RWPE1 (cell line): ENCODE measurements around the gene EGFL7.
"Not testable (repeated sequence)": the region's sequence is repeated elsewhere in the genome, so short reads cannot be mapped to it uniquely, and the experiment has no call there.

ENCODE experiments used
- CTCF ChIA-PET: fragments of 350-600 bp; sonication (Branson Sonifier 250); formaldehyde crosslinking; extraction: SDS; loops from one replicate; lab custom pipeline; 2021; lab: Yijun Ruan, JAX
- POLR2A ChIA-PET: fragments of 400-600 bp; formaldehyde crosslinking; extraction: SDS; loops from one replicate; lab custom pipeline; 2020; ENCODE audit warnings: antibody characterized with exemption; ENCODE audit not compliant: low non-redundant PET; lab: Yijun Ruan, JAX
- DNase-seq: peaks from one replicate; pipeline ENCODE4 v3.0.0; 2012; ENCODE audit warnings: low spot score
- H3K27ac ChIP-seq: fragments of 450-650 bp; 2 replicates; pipeline ENCODE4 v1.5.1; 2017
- TF ChIP-seq, protein P1 (sequence below): fragments of 450-650 bp; conservative IDR thresholded peaks from 2 replicates; pipeline ENCODE4 v1.5.1; 2017; ENCODE audit warnings: low read depth, mild to moderate bottlenecking

EGFL7 gene

DNA sequence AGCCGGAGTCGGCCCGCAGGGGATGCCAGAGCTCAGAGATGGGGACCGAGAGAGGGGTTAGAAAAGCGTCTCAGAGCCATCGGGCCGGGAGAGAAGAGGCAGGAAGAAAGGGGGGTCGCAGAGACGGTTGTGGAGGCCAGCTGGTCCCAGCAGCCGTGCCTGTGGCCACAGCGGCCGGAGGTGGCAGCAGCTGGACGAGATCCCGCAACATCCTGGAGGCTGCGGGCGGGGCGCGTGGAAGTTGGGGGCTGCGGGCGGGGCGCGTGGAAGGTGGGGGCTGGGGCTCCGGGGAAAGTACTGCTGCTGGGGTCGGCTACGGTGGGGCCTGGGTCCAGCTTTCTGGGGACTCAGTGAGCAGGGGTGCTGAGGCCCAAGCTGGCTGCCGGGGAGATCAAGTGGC is 34.4 kb upstream of the EGFL7 start:
- CTCF ChIA-PET: interaction anchor here (0.8 to 8.3 kb wide), 4 partner anchors 16 to 188 kb away, joined by 4 to 232 read pairs (median 13); no protein-coding TSS in a partner anchor
- POLR2A ChIA-PET: no interaction called here
- peak overlapping the region; percentile 100 for H3K27ac ChIP-seq
- TF ChIP-seq, protein P1, sequence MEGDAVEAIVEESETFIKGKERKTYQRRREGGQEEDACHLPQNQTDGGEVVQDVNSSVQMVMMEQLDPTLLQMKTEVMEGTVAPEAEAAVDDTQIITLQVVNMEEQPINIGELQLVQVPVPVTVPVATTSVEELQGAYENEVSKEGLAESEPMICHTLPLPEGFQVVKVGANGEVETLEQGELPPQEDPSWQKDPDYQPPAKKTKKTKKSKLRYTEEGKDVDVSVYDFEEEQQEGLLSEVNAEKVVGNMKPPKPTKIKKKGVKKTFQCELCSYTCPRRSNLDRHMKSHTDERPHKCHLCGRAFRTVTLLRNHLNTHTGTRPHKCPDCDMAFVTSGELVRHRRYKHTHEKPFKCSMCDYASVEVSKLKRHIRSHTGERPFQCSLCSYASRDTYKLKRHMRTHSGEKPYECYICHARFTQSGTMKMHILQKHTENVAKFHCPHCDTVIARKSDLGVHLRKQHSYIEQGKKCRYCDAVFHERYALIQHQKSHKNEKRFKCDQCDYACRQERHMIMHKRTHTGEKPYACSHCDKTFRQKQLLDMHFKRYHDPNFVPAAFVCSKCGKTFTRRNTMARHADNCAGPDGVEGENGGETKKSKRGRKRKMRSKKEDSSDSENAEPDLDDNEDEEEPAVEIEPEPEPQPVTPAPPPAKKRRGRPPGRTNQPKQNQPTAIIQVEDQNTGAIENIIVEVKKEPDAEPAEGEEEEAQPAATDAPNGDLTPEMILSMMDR: no peak
- no peak for DNase-seq

DNA sequence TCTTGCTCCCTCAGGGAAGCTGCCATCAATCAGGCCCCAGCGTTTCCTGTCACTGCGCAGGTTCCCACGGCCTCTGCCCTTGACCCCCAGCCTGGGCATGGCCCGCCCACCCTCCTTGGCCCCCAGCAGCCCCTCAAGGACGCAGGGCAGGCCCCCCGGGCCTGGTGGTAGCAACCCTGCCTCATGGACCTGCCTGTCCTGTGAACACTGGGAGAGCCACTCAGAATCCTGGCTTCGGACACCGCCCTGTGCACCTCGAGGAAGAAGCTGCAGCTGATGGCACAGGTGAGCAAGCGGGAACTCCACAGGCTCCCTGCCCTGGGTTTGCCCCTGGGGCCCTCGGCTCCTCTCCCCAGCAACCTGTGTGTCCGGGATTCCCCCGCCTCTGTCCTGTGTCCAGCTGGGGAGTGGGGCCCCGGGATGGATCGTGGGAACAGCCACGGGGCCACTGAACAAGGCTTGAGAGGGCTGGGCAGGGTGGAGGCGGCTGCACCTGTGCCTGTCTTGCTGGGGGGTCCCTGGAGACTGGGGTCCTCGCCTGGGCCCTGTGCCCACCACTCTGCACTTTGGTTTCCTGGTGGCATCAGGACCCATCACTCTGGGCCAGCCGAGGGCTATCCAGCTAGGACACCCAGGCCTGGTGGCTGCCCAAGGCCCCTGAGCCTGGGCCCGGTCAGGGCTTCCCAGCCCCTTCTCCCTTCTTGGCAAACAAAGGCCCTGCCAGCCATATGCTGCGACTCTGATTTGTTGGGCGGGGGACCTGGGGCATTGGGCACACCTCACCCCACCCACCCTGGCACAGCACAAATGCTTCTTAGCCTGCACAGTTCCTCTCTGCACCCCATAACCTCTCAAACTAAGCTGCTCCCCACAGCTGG is 33.5 kb upstream of the EGFL7 start:
- ChIA-PET POLR2A (interaction anchor here (0.6 kb wide), 1 partner anchor 144 kb away, joined by 3 read pairs; no protein-coding TSS in a partner anchor), CTCF (interaction anchor here (0.5 to 8.3 kb wide), 8 partner anchors 15 to 165 kb away, joined by 3 to 232 read pairs (median 4); no protein-coding TSS in a partner anchor)
- no peak for DNase-seq
- peak overlapping the region; percentile 100 for H3K27ac ChIP-seq
- TF ChIP-seq, protein P1: no peak

DNA sequence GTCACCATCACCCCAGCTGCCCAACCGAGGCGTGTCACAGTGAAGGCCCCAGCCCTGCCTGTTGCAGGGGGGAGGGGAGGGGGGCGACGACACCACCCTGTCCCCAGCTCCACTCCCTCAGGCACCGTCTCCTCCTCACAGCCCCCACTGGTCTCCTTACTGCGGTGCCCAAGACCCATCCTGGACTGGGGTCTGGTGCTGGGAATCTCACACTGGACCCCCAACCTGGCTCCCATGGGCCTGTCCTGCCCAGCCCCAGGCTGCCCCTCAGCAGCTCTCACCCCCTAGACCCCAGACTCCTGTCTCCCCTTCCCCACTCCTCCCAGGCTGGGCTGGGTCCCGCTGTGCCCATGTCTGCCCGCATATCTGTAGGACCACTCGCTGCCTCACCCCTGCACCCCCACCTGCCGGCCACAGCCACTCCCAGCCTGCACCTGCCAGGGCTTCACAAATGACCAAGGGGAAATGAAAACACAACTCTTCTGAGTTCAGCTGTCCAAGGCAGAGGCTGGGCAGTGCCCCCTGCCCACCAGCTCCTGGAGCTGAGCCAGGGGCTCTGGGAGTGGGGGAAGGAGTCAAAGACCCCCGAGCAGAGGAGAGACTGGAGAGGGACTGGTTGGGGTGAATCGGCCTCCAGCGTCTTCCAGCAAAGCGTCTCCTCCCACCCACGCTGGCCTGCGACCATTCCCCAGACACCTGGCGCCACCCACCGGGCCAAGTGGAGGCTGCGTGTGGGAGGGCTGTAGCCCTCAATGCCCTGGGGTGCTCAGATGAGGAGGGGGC is 32.6 kb upstream of the EGFL7 start:
- ChIA-PET POLR2A (no interaction called here), CTCF (interaction anchor here (0.6 to 8.3 kb wide), 7 partner anchors 15 to 306 kb away, joined by 3 to 232 read pairs (median 4); no protein-coding TSS in a partner anchor)
- H3K27ac ChIP-seq: peak overlapping the region; percentile 100
- no peak for DNase-seq
- TF ChIP-seq, protein P1: peak; percentile 77

DNA sequence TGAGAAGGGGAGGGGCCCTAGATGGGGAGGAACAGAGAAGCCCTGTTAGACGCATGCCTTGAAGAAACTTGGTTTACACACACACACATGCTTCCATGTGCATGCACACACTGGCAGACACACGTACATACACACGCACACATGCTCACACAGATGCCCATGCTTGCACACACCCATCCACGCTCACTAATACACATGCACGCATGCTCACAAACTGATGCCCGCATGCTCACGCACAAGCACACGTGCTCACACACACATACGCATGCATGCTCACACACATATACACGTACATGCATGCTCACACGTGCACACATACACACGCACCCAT is 32.1 kb upstream of the EGFL7 start:
- ChIA-PET POLR2A (no interaction called here), CTCF (interaction anchor here (8.3 kb wide), 1 partner anchor 143 kb away, joined by 232 read pairs; no protein-coding TSS in a partner anchor)
- TF ChIP-seq, protein P1: no peak
- no peak for DNase-seq
- peak overlapping the region; percentile 100 for H3K27ac ChIP-seq

DNA sequence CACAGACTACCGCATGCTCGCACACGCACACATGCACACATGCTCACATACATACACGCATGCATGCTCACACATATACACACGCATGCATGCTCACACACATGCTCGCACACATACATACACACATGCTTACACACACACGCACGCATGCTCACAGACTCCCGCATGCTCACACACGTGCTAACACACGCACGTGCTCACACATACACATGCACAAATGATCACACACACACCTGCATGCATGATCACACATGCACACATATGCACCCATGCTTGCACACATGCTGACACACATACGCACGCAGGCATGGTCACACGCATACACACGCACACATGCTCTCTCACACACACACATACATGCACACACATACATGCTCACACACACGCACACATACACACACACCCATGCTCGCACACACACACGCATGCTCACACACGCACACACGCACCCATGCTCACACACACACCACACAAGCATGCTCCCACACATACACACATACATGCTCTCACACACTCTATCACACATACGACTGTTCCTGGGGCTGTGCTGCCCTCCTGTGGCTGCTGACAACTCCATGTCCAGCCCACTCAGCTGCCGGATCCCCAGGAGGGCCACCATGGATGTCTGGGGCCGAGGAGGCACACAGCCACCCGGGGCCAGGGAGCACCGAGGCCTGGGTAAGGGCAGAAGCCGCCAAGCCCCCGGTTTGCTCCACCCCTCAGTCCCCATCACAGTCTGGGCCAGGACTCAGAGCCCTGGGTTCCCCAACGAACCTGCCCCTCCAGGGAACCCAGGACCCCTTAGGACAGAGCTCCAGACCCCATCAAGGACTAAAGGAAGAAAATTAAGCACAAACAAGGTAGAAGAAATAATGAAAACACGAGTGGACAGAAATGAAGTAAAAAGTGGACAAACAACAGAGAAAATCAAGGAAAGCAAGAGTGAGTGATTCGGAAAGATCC is 31.4 kb upstream of the EGFL7 start:
- TF ChIP-seq, protein P1: peak; percentile 99
- DNase-seq: peak; percentile 74
- peak overlapping the region; percentile 100 for H3K27ac ChIP-seq
- ChIA-PET CTCF (interaction anchor here (0.5 to 1.4 kb wide), 14 partner anchors 9 to 955 kb away, joined by 3 to 73 read pairs (median 3); no protein-coding TSS in a partner anchor), POLR2A (interaction anchor here (0.8 kb wide), 1 partner anchor 147 kb away, joined by 4 read pairs; no protein-coding TSS in a partner anchor)

DNA sequence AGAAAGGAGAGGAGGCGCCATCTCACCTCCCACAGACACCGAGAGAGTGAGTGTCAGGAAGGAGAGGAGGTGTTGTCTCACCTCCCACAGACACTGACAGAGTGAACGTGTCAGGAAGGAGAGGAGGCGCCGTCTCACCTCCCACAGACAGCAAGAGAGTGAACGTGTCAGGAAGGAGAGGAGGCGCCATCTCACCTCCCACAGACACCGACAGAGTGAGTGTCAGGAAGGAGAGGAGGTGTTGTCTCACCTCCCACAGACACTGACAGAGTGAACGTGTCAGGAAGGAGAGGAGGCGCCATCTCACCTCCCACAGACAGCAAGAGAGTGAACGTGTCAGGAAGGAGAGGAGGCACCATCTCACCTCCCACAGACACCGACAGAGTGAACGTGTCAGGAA is 30.6 kb upstream of the EGFL7 start:
- not testable (repeated sequence) for H3K27ac ChIP-seq, DNase-seq
- ChIA-PET CTCF (interaction anchor here (0.5 to 1.4 kb wide), 13 partner anchors 8 to 954 kb away, joined by 3 to 73 read pairs (median 3); no protein-coding TSS in a partner anchor), POLR2A (interaction anchor here (0.8 kb wide), 1 partner anchor 148 kb away, joined by 4 read pairs; no protein-coding TSS in a partner anchor)

DNA sequence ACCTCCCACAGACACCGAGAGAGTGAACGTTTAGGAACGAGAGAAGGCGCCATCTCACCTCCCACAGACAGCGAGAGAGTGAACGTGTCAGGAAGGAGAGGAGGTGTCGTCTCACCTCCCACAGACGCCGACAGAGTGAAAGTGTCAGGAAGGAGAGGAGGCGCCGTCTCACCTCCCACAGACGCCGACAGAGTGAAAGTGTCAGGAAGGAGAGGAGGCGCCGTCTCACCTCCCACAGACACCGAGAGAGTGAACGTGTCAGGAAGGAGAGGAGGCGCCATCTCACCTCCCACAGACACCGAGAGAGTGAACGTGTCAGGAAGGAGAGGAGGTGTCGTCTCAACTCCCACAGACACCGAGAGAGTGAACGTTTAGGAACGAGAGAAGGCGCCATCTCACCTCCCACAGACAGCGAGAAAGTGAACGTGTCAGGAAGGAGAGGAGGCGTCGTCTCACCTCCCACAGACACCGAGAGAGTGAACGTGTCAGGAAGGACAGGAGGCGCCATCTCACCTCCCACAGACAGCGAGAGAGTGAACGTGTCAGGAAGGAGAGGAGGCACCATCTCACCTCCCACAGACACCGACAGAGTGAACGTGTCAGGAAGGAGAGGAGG is 30.1 kb upstream of the EGFL7 start:
- POLR2A ChIA-PET, H3K27ac ChIP-seq, DNase-seq: not testable (repeated sequence)
- CTCF ChIA-PET: interaction anchor here (0.6 to 1.4 kb wide), 4 partner anchors 10 to 309 kb away, joined by 3 to 73 read pairs (median 7); no protein-coding TSS in a partner anchor
